OCI-LY1 (cell line): Measurements from ENCODE around the gene RDH5.
"Not testable (repeated sequence)": the region's sequence is repeated elsewhere in the genome, so short reads cannot be mapped to it uniquely, and the experiment has no call there.

Source experiments
- H2AFZ ChIP-seq: fragments of 200-600 bp; sonication (generic), shearing (Covaris generic); 2 replicates; pipeline ENCODE4 v1.6.0; 2014; ENCODE audit warnings: antibody characterized with exemption, mild to moderate bottlenecking, low read length
- H3F3A ChIP-seq: fragments of 200-600 bp; sonication (generic), shearing (Covaris generic); 2 replicates; pipeline ENCODE4 v1.6.0; 2014; ENCODE audit warnings: mild to moderate bottlenecking, antibody characterized with exemption, low read length, moderate library complexity; ENCODE audit not compliant: insufficient read depth
- H3K27ac ChIP-seq: fragments of 200-600 bp; sonication (generic); 2 replicates; pipeline ENCODE4 v1.5.1; 2014; ENCODE audit warnings: low read length, mixed run types, mild to moderate bottlenecking, low read depth; ENCODE audit not compliant: poor library complexity, severe bottlenecking
- H3K27me3 ChIP-seq: fragments of 200-600 bp; sonication (generic); 2 replicates; pipeline ENCODE4 v1.6.0; 2014; ENCODE audit warnings: antibody characterized with exemption, mild to moderate bottlenecking, low read length, moderate library complexity; ENCODE audit not compliant: insufficient read depth
- H3K36me3 ChIP-seq: fragments of 200-600 bp; sonication (generic); 2 replicates; pipeline ENCODE4 v1.6.1; 2014; ENCODE audit warnings: mild to moderate bottlenecking, antibody characterized with exemption, low read length, moderate library complexity, mixed read lengths; ENCODE audit not compliant: insufficient read depth
- H3K4me1 ChIP-seq: fragments of 200-600 bp; sonication (generic); 2 replicates; pipeline ENCODE4 v1.5.1; 2014; ENCODE audit warnings: mild to moderate bottlenecking, low read length, moderate library complexity; ENCODE audit not compliant: insufficient read depth, severe bottlenecking
- H3K4me2 ChIP-seq: fragments of 200-600 bp; sonication (generic), shearing (Covaris generic); 2 replicates; pipeline ENCODE4 v1.6.1; 2014; ENCODE audit warnings: low read length
- H3K4me3 ChIP-seq: fragments of 200-600 bp; sonication (generic); 2 replicates; pipeline ENCODE4 v1.5.1; 2014; ENCODE audit warnings: low read length, low read depth, mild to moderate bottlenecking, mixed read lengths; ENCODE audit not compliant: poor library complexity, severe bottlenecking
- H3K79me2 ChIP-seq: fragments of 200-600 bp; shearing (Covaris generic); 2 replicates; pipeline ENCODE4 v1.6.1; 2016; ENCODE audit warnings: mixed run types, low read length, mixed read lengths; ENCODE audit not compliant: insufficient read depth
- H3K9ac ChIP-seq: fragments of 200-600 bp; sonication (generic), shearing (Covaris generic); 2 replicates; pipeline ENCODE4 v1.6.1; 2014; ENCODE audit warnings: mild to moderate bottlenecking, low read length, mixed read lengths
- H3K9me2 ChIP-seq: fragments of 200-600 bp; sonication (generic), shearing (Covaris generic); 2 replicates; pipeline ENCODE4 v1.6.1; 2014; ENCODE audit warnings: low read depth, mild to moderate bottlenecking, low read length, mixed read lengths
- H3K9me3 ChIP-seq: fragments of 200-600 bp; shearing (Covaris generic); 2 replicates; pipeline ENCODE4 v1.6.1; 2014; ENCODE audit warnings: low read length, mixed read lengths
- H4K20me1 ChIP-seq: fragments of 200-600 bp; sonication (generic), shearing (Covaris generic); 2 replicates; pipeline ENCODE4 v1.6.0; 2016; ENCODE audit warnings: mild to moderate bottlenecking, low read length; ENCODE audit not compliant: insufficient read depth
- EZH2 ChIP-seq: fragments of 200-600 bp; sonication (generic), shearing (Covaris generic); IDR thresholded peaks from 2 replicates; pipeline ENCODE4 v1.8.0; 2017; ENCODE audit warnings: borderline replicate concordance, mixed run types, mild to moderate bottlenecking, antibody characterized with exemption, low read length, moderate library complexity, mixed read lengths
- TF ChIP-seq, protein P1 (sequence below): fragments of 200-600 bp; sonication (generic), shearing (Covaris generic); IDR thresholded peaks from 2 replicates; pipeline ENCODE4 v1.5.1; 2017; ENCODE audit warnings: mild to moderate bottlenecking, antibody characterized with exemption, low read length, moderate library complexity, mixed read lengths

RDH5 gene

DNA sequence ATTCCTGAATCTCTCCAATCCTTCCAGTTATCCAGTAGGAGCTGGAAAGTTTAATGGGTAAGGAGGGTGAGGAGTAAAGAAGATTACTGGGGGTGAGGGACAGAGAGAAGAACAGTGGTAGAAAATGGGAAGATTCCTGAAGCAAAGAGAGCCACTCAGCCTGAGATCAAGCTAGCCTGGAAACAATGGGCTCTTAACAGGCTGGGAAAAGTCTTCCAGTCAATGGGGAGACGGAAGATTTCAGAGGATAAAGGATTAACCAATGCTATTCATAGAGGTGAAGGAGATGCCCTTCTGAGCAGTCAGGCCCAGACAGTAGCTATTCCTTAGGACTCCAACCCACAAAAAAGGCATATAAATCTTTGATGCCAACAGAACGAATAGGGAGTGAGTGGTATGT, 37.5 kb downstream of the RDH5 start:
- Histone ChIP-seq H3K4me3 (no peak overlapping the region), H3K27ac (no peak overlapping the region), H3K9me2 (no peaks in the 10 kb centered on the region), H3K79me2 (no peaks in the 10 kb centered on the region), H3F3A (no peaks in the 10 kb centered on the region), H3K9ac (no peak overlapping the region), H3K36me3 (peaks cover 95% of the 10 kb centered on the region), H3K4me1 (no peaks in the 10 kb centered on the region), H3K9me3 (no peaks in the 10 kb centered on the region), H3K27me3 (no peaks in the 10 kb centered on the region), H3K4me2 (no peak overlapping the region), H2AFZ (no peak overlapping the region), H4K20me1 (no peaks in the 10 kb centered on the region)
- TF ChIP-seq, protein P1, sequence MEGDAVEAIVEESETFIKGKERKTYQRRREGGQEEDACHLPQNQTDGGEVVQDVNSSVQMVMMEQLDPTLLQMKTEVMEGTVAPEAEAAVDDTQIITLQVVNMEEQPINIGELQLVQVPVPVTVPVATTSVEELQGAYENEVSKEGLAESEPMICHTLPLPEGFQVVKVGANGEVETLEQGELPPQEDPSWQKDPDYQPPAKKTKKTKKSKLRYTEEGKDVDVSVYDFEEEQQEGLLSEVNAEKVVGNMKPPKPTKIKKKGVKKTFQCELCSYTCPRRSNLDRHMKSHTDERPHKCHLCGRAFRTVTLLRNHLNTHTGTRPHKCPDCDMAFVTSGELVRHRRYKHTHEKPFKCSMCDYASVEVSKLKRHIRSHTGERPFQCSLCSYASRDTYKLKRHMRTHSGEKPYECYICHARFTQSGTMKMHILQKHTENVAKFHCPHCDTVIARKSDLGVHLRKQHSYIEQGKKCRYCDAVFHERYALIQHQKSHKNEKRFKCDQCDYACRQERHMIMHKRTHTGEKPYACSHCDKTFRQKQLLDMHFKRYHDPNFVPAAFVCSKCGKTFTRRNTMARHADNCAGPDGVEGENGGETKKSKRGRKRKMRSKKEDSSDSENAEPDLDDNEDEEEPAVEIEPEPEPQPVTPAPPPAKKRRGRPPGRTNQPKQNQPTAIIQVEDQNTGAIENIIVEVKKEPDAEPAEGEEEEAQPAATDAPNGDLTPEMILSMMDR, result no peak
- TF ChIP-seq EZH2, result no peak

DNA sequence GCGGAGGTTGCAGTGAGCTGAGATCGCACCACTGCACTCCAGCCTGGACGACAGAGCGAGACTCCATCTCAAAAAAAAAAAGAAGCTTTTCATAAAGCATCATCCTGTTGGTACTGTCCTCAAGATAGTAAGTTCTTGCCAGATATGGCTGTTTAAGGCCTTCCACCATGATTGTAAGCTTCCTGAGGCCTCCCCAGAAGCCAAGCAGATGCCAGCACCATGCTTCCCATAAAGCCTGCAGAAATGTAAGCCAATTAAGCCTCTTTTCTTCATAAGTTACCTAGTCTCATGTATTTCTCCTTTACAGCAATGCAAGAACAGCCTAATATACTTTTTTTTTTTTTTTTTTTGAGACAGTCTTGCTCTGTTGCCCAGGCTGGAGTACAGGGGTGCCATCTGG, 38.4 kb downstream of the RDH5 start:
- not testable (repeated sequence) for H3K27ac ChIP-seq, H3K4me2 ChIP-seq, H3K4me1 ChIP-seq, H3F3A ChIP-seq, H3K27me3 ChIP-seq, H3K9me3 ChIP-seq, H3K79me2 ChIP-seq, H4K20me1 ChIP-seq, H3K9ac ChIP-seq, H3K4me3 ChIP-seq, H3K9me2 ChIP-seq, H2AFZ ChIP-seq
- H3K36me3 ChIP-seq, result peaks cover 92% of the 10 kb centered on the region

DNA sequence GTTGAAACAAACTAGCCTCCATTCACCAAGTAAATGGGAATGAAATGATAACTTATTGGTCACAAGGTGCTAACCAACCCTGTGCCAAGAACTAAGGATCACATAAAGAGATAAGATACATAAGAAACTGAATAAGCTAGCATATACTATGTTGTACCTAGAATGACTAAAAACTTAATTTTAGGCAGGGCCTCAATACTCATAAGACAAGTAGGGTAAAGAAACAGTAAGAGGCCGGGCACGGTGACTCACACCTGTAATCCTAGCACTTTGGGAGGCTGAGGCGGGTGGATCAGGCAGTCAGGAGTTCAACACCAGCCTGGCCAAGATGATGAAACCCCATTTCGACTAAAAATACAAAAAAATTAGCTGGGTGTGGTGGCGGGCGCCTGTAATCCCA, 40.5 kb downstream of the RDH5 start:
- H3K4me3 ChIP-seq, result no peak overlapping the region
- no peak overlapping the region for H3K27ac ChIP-seq
- no peaks in the 10 kb centered on the region for H3F3A ChIP-seq
- H3K9me2 ChIP-seq, result no peaks in the 10 kb centered on the region
- no peak for TF ChIP-seq EZH2
- TF ChIP-seq, protein P1, result no peak
- no peak overlapping the region for H3K9ac ChIP-seq
- no peaks in the 10 kb centered on the region for H3K4me1 ChIP-seq
- H3K27me3 ChIP-seq, result no peaks in the 10 kb centered on the region
- no peak overlapping the region for H3K4me2 ChIP-seq
- no peak overlapping the region for H2AFZ ChIP-seq
- no peaks in the 10 kb centered on the region for H3K79me2 ChIP-seq
- no peaks in the 10 kb centered on the region for H3K9me3 ChIP-seq
- peaks cover 81% of the 10 kb centered on the region for H3K36me3 ChIP-seq
- no peaks in the 10 kb centered on the region for H4K20me1 ChIP-seq

DNA sequence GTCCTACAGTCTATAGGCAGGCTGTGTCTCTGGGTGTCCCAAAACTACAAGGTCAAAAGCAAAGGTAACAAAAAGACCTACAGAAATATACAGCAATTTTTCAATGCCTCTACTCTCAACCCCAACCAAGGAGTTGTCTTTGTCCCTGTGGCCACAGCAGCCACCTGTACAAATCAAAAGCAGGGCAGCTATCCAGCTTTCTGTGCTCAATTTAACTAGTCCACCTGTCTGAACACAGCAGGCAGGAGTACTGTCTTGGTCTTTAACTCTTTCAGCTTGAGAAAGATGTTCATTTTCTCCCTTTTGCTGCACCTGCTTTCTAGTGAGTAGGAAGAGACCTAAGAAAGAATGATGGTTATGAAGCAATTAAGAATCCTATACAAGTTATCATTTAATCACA, 42.5 kb downstream of the RDH5 start:
- Histone ChIP-seq H3K9me3 (no peaks in the 10 kb centered on the region), H2AFZ (no peak overlapping the region), H3K4me3 (no peak overlapping the region), H4K20me1 (no peaks in the 10 kb centered on the region), H3K36me3 (peaks cover 77% of the 10 kb centered on the region), H3K27me3 (no peaks in the 10 kb centered on the region), H3K9me2 (no peaks in the 10 kb centered on the region), H3K27ac (no peak overlapping the region), H3K4me1 (no peaks in the 10 kb centered on the region), H3F3A (no peaks in the 10 kb centered on the region), H3K79me2 (no peaks in the 10 kb centered on the region), H3K9ac (no peak overlapping the region), H3K4me2 (no peak overlapping the region)
- no peak for TF ChIP-seq EZH2
- TF ChIP-seq, protein P1, result no peak
